HG03571 (cell line): ENCODE results near the gene SKIC2.
"Not testable (repeated sequence)": the region's sequence is repeated elsewhere in the genome, so short reads cannot be mapped to it uniquely, and the experiment has no call there.

Experiments used
- ATAC-seq: cut with Tn5 transposase; IDR thresholded peaks from one replicate; pipeline ENCODE4 v1.9.1; 2021; ENCODE audit not compliant: unreplicated experiment

SKIC2 gene

GRCh38 chr6:31958741-31959739 is at the start of gene SKIC2, which contains the start of gene NELFE:
SKIC2 (plus strand) TSS chr6:31959175; CDS start chr6:31959193, 18 bp downstream.
NELFE (minus strand) TSS chr6:31958971; CDS start chr6:31958446, 525 bp downstream.
- peak; percentile 87 for ATAC-seq

- not testable (repeated sequence) for ATAC-seq
Observed at GRCh38 chr6:31909298-31909697, 49.7 kb upstream of the SKIC2 start.

- no peak for ATAC-seq
Observed at GRCh38 chr6:31911826-31912585, 47.0 kb upstream of the SKIC2 start.

GRCh38 chr6:31915351-31915750 is 43.6 kb upstream of the SKIC2 start:
- no peak for ATAC-seq

GRCh38 chr6:31915756-31916155 is 43.2 kb upstream of the SKIC2 start:
- ATAC-seq, result no peak

- no peak for ATAC-seq
Observed at GRCh38 chr6:31918069-31918720, 40.8 kb upstream of the SKIC2 start.

GRCh38 chr6:31919624-31920303 is 39.2 kb upstream of the SKIC2 start:
- no peak for ATAC-seq

- no peak for ATAC-seq
Observed at GRCh38 chr6:31920811-31921210, 38.2 kb upstream of the SKIC2 start.

- no peak for ATAC-seq
Observed at GRCh38 chr6:31922942-31923341, 36.0 kb upstream of the SKIC2 start.

- no peak for ATAC-seq
Observed at GRCh38 chr6:31927242-31927862, 31.6 kb upstream of the SKIC2 start, which contains the start of gene C2. C2 (plus strand) TSS chr6:31927717; CDS start chr6:31927753, 36 bp downstream.

GRCh38 chr6:31927863-31928671 is 30.9 kb upstream of the SKIC2 start:
- ATAC-seq, result no peak

- ATAC-seq, result no peak
Observed at GRCh38 chr6:31928672-31928939, 30.4 kb upstream of the SKIC2 start.

- ATAC-seq, result no peak
Observed at GRCh38 chr6:31930962-31931361, 28.0 kb upstream of the SKIC2 start.

GRCh38 chr6:31932137-31932536 is 26.8 kb upstream of the SKIC2 start:
- not testable (repeated sequence) for ATAC-seq

- no peak for ATAC-seq
Observed at GRCh38 chr6:31933537-31933936, 25.4 kb upstream of the SKIC2 start.

- ATAC-seq, result no peak
Observed at GRCh38 chr6:31935021-31935420, 24.0 kb upstream of the SKIC2 start.

GRCh38 chr6:31935823-31936222 is 23.2 kb upstream of the SKIC2 start:
- ATAC-seq, result no peak

GRCh38 chr6:31940256-31940664 is 18.7 kb upstream of the SKIC2 start:
- ATAC-seq, result no peak

GRCh38 chr6:31943742-31944141 is 15.2 kb upstream of the SKIC2 start:
- no peak for ATAC-seq

- ATAC-seq, result no peak
Observed at GRCh38 chr6:31945154-31945506, 13.8 kb upstream of the SKIC2 start.
